DOHH2 (cell line): ENCODE measurements around the gene ESPN.
"Not testable (repeated sequence)": the region's sequence is repeated elsewhere in the genome, so short reads cannot be mapped to it uniquely, and the experiment has no call there.

Experiments used
- H3F3A ChIP-seq: fragments of 200-600 bp; sonication (generic), shearing (Covaris generic); 2 replicates; pipeline ENCODE4 v1.6.0; 2016; ENCODE audit warnings: antibody characterized with exemption, mild to moderate bottlenecking; ENCODE audit not compliant: control insufficient read depth, insufficient read depth
- H3K27ac ChIP-seq: fragments of 200-600 bp; sonication (generic); 2 replicates; pipeline ENCODE4 v1.5.1; 2014; ENCODE audit warnings: low read depth, mild to moderate bottlenecking, low read length, moderate library complexity
- H3K27me3 ChIP-seq: fragments of 200-600 bp; sonication (generic); 2 replicates; pipeline ENCODE4 v1.6.1; 2014; ENCODE audit warnings: mild to moderate bottlenecking, low read length, mixed read lengths; ENCODE audit not compliant: control insufficient read depth
- H3K36me3 ChIP-seq: fragments of 200-600 bp; sonication (generic); 2 replicates; pipeline ENCODE4 v1.6.1; 2014; ENCODE audit warnings: mild to moderate bottlenecking, low read length, moderate library complexity, mixed read lengths; ENCODE audit not compliant: control insufficient read depth
- H3K4me1 ChIP-seq: fragments of 200-600 bp; sonication (generic); 2 replicates; pipeline ENCODE4 v1.6.1; 2014; ENCODE audit warnings: mild to moderate bottlenecking, low read length, mixed read lengths; ENCODE audit not compliant: control insufficient read depth
- H3K4me2 ChIP-seq: fragments of 200-600 bp; sonication (generic); 2 replicates; pipeline ENCODE4 v1.6.0; 2014; ENCODE audit warnings: mild to moderate bottlenecking, low read length, moderate library complexity
- H3K4me3 ChIP-seq: fragments of 200-600 bp; sonication (generic); 2 replicates; pipeline ENCODE4 v1.5.1; 2014; ENCODE audit warnings: mild to moderate bottlenecking, low read length, mixed read lengths
- H3K79me2 ChIP-seq: fragments of 200-600 bp; sonication (generic); 2 replicates; pipeline ENCODE4 v1.6.1; 2014; ENCODE audit warnings: mild to moderate bottlenecking, low read length, mixed read lengths; ENCODE audit not compliant: control insufficient read depth
- H3K9me2 ChIP-seq: fragments of 200-600 bp; sonication (generic); replicated peaks from 2 replicates; pipeline ENCODE4 v1.6.1; 2014; ENCODE audit warnings: mild to moderate bottlenecking, low read length, mixed read lengths; ENCODE audit not compliant: control insufficient read depth
- H3K9me3 ChIP-seq: fragments of 200-600 bp; sonication (generic); 2 replicates; pipeline ENCODE4 v1.6.1; 2014; ENCODE audit warnings: antibody characterized with exemption, low read length, mixed read lengths; ENCODE audit not compliant: control insufficient read depth, insufficient read depth
- H4K20me1 ChIP-seq: fragments of 200-600 bp; sonication (generic); 2 replicates; pipeline ENCODE4 v1.6.0; 2014; ENCODE audit warnings: low read depth, mild to moderate bottlenecking, antibody characterized with exemption, low read length, moderate library complexity; ENCODE audit not compliant: control insufficient read depth, insufficient read depth
- CTCF ChIP-seq: fragments of 200-600 bp; sonication (generic); IDR thresholded peaks from one replicate; pipeline ENCODE4 v1.5.1; 2014; ENCODE audit warnings: antibody characterized with exemption, mild to moderate bottlenecking, low read depth, low read length; ENCODE audit not compliant: poor library complexity, severe bottlenecking
- EZH2phosphoT487 ChIP-seq: fragments of 200-600 bp; sonication (generic); IDR thresholded peaks from 2 replicates; pipeline ENCODE4 v1.6.1; 2017; ENCODE audit warnings: borderline replicate concordance, mild to moderate bottlenecking, antibody characterized with exemption, low read length, moderate library complexity, mixed read lengths

Gene ESPN

GRCh38 chr1:6450943-6451373 lies 26.4 kb downstream of the ESPN start:
- H4K20me1 ChIP-seq = no peaks in the 10 kb centered on the region
- no peak overlapping the region for H3K27ac ChIP-seq
- H3K4me3 ChIP-seq = no peak overlapping the region
- peaks cover 36% of the 10 kb centered on the region for H3K27me3 ChIP-seq
- no peaks in the 10 kb centered on the region for H3K36me3 ChIP-seq
- no peaks in the 10 kb centered on the region for H3K9me2 ChIP-seq
- no peaks in the 10 kb centered on the region for H3F3A ChIP-seq
- no peaks in the 10 kb centered on the region for H3K79me2 ChIP-seq
- H3K4me1 ChIP-seq = peaks cover 13% of the 10 kb centered on the region
- TF ChIP-seq CTCF = no peak
- no peak for TF ChIP-seq EZH2phosphoT487
- no peak overlapping the region for H3K4me2 ChIP-seq
- H3K9me3 ChIP-seq = no peaks in the 10 kb centered on the region

DNA sequence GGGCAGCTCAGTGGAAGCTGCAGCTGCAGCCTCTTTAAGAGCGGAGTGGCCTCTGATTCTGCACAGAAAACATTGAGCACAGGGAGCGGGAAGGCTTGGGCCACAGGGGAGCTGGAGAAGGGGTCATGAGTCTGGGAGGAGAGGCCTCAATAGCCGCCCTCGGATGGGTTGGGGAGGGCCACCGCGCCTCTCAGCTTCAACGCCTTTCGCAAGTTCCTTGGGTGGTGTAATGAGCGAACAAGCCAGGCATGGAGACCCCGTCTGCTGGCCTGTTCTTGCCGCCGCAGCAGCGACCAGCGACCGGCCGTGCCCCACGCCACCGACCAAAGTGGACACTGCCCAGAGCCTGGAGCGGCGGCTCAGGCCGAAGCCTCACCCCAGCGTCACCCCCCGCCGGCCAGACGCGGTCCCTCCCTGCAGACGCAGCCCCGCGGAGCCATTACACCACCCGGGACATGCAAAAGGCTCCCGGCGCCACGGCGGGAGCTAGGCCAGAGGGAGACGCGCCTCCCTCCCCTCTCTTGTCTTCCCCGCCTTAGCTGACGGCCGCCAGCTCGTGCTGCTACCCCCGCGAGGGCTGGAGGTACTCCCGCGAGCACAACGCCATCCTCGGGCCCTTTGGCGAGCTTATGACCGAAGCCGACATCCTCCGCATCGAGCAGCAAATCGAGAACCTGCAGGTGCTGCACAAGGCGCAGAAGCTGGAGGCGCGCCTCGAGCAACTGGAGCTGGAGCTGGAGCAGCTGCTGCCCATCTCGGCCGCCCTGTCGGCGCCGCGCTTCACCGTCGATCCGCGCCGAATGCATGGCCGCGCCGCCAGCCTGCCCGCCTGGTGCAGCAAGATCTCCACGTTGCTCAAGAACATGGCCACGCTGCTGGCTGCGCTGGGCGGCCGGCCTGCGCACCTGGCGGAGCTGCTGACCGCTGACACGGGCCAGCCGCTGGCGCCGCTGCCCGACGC lies 29.6 kb downstream of the ESPN start:
- H3K27me3 ChIP-seq, H3K9me3 ChIP-seq, H3K4me2 ChIP-seq: not testable (repeated sequence)

GRCh38 chr1:6454856-6455751 lies 30.5 kb downstream of the ESPN start:
- H3K27me3 ChIP-seq = peaks cover 4% of the 10 kb centered on the region

More for the DNA sequence above, 29.6 kb downstream of the ESPN start:
- H3K4me3 ChIP-seq, H3K79me2 ChIP-seq, H3K4me1 ChIP-seq, H3F3A ChIP-seq, H4K20me1 ChIP-seq, H3K27ac ChIP-seq, H3K9me2 ChIP-seq, H3K36me3 ChIP-seq: not testable (repeated sequence)

DNA sequence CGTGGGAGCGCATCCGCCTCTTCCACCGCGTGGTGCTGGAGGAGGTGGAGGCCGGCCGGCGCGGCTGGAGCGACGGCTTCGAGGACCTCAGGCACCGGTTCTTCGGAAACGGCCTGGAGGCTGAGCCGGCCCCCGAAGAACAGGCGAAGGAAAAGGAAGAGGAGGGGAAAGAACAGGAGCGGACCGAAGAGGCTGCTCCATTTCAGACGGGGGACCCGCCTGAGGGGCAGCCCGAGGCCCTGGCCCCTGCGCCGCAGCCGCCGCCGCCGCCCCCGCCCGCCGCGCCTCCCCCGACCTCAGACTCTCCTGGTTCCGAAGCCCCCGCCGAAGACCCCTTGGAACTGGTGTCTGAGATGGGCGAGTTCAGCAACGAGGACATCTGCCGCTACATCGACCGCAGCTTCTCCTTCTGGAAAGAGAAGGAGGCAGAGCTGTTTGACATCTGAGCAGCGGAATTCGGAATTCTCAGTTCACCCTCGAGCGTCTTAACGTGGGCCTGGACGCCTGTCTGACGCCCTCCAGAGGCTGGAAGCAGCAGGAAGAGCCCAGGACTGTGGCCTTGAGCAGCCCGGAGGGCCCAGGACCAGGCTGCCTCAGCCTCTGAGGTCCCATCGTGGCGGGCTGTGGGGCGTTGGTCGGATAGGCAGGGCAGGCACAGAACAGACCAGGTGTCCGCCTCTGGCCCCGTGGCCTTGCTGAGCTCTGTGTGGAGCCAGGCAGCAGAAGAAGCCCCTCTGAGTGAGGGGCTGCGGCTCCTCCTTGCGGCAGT lies 31.4 kb downstream of the ESPN start:
- H3K4me2 ChIP-seq, H3F3A ChIP-seq, H3K27ac ChIP-seq, H4K20me1 ChIP-seq, H3K36me3 ChIP-seq, H3K9me2 ChIP-seq, H3K27me3 ChIP-seq, H3K4me1 ChIP-seq, H3K4me3 ChIP-seq, H3K9me3 ChIP-seq, H3K79me2 ChIP-seq: not testable (repeated sequence)

More at GRCh38 chr1:6454856-6455751, 30.5 kb downstream of the ESPN start:
- Histone ChIP-seq H3K36me3 (no peaks in the 10 kb centered on the region), H3K9me3 (no peaks in the 10 kb centered on the region), H3K4me1 (no peaks in the 10 kb centered on the region), H3K79me2 (no peaks in the 10 kb centered on the region), H3K4me2 (no peak overlapping the region), H3K4me3 (no peak overlapping the region), H3F3A (no peaks in the 10 kb centered on the region), H4K20me1 (no peaks in the 10 kb centered on the region), H3K9me2 (no peaks in the 10 kb centered on the region), H3K27ac (no peak overlapping the region)
- TF ChIP-seq CTCF = no peak
- no peak for TF ChIP-seq EZH2phosphoT487
